Activated CD4-positive, alpha-beta T cell treated with anti-CD3 and anti-CD28 coated beads for 36 hours (primary cell): ENCODE data around the gene F13A1. TPM values are rescaled to one million over a fixed set of nuclear protein-coding genes. Genes with fewer than 3 reads are reported as not detected.

Experiments
- ATAC-seq: fragments of 200-7000 bp; cut with Tn5 transposase; one replicate; pipeline ENCODE4 v1.10.0; 2021; ENCODE audit warnings: mild to moderate bottlenecking, moderate library complexity
- CTCF ChIA-PET: fragments of 350-600 bp; sonication (Branson Sonifier 250); formaldehyde crosslinking; loops from one replicate; lab custom pipeline; 2021; ENCODE audit warnings: antibody characterized with exemption; lab: Charles Lee
- POLR2A ChIA-PET: fragments of 350-600 bp; sonication (Branson Sonifier 250); formaldehyde crosslinking; loops from one replicate; lab custom pipeline; 2021; ENCODE audit warnings: antibody characterized with exemption, inconsistent platforms; lab: Charles Lee
- DNase-seq: peaks from one replicate; pipeline ENCODE4 v3.0.0-alpha.2; 2020
- H3K27ac Mint-ChIP-seq: one replicate; pipeline ENCODE4 v1.8.0; 2021; ENCODE audit warnings: mixed read lengths
- H3K27me3 Mint-ChIP-seq: one replicate; pipeline ENCODE4 v1.8.0; 2021; ENCODE audit warnings: mixed read lengths
- H3K36me3 Mint-ChIP-seq: one replicate; pipeline ENCODE4 v1.8.0; 2021; ENCODE audit warnings: low read depth, mixed read lengths
- H3K4me1 Mint-ChIP-seq: one replicate; pipeline ENCODE4 v1.8.0; 2021; ENCODE audit warnings: mixed read lengths
- H3K4me3 Mint-ChIP-seq: one replicate; pipeline ENCODE4 v1.8.0; 2021; ENCODE audit warnings: mild to moderate bottlenecking, moderate library complexity, mixed read lengths
- H3K9me3 Mint-ChIP-seq: one replicate; pipeline ENCODE4 v1.8.0; 2021; ENCODE audit warnings: low read depth, mixed read lengths
- intact Hi-C, 2 experiments: fragments of 100-400 bp; cut with DNase I in 1 of 2; cut with micrococcal nuclease in 1 of 2; formaldehyde crosslinking; loops; one replicate each; pipeline versions ENCODE4 v1.14.2 to v1.15.1; 2022 to 2024; cut with DNase I, micrococcal nuclease
- total RNA-seq, 2 experiments: library from RNA; stranded (reverse); gene quantifications; one replicate each; pipeline ENCODE4 v1.2.3, GENCODE V29; 2021

F13A1 gene
- total RNA-seq, 2 experiments from 2014 or later, result not detected

- H3K4me1 Mint-ChIP-seq, result no peaks in the 10 kb centered on the region
- H3K27ac Mint-ChIP-seq, result no peak overlapping the region
- H3K9me3 Mint-ChIP-seq, result no peaks in the 10 kb centered on the region
- no peak overlapping the region for H3K4me3 Mint-ChIP-seq
- ATAC-seq, result no peak
- intact Hi-C loops, result no loop called here
- no peaks in the 10 kb centered on the region for H3K36me3 Mint-ChIP-seq
- peaks cover 2% of the 10 kb centered on the region for H3K27me3 Mint-ChIP-seq
- POLR2A ChIA-PET, result no interaction called here
- CTCF ChIA-PET, result no interaction called here
- no peak for DNase-seq
Observed at GRCh38 chr6:6179858-6180623, 140.4 kb downstream of the F13A1 start.

GRCh38 chr6:6178795-6179194 is 141.7 kb downstream of the F13A1 start:
- ChIA-PET POLR2A (no interaction called here), CTCF (interaction anchor here (0.6 kb wide), 1 partner anchor 282 kb away, joined by 3 read pairs; no protein-coding TSS in a partner anchor)
- Mint-ChIP-seq H3K4me3 (no peak overlapping the region), H3K27ac (no peak overlapping the region), H3K36me3 (no peaks in the 10 kb centered on the region), H3K9me3 (no peaks in the 10 kb centered on the region), H3K4me1 (no peaks in the 10 kb centered on the region), H3K27me3 (peaks cover 2% of the 10 kb centered on the region)
- DNase-seq (no peak), ATAC-seq (no peak)
- intact Hi-C loops, result no loop called here

GRCh38 chr6:6177754-6178153 is 142.7 kb downstream of the F13A1 start:
- Mint-ChIP-seq H3K9me3 (no peaks in the 10 kb centered on the region), H3K27me3 (peaks cover 2% of the 10 kb centered on the region), H3K4me1 (no peaks in the 10 kb centered on the region), H3K4me3 (no peak overlapping the region), H3K36me3 (no peaks in the 10 kb centered on the region), H3K27ac (no peak overlapping the region)
- ChIA-PET CTCF (no interaction called here), POLR2A (no interaction called here)
- ATAC-seq, result no peak
- DNase-seq, result no peak
- intact Hi-C loops, result no loop called here

- no peak for ATAC-seq
- Mint-ChIP-seq H3K36me3 (no peaks in the 10 kb centered on the region), H3K27ac (no peak overlapping the region), H3K4me1 (no peaks in the 10 kb centered on the region), H3K27me3 (peaks cover 2% of the 10 kb centered on the region), H3K4me3 (no peak overlapping the region), H3K9me3 (no peaks in the 10 kb centered on the region)
- POLR2A ChIA-PET, result no interaction called here
- CTCF ChIA-PET, result no interaction called here
- no peak for DNase-seq
- intact Hi-C loops, result no loop called here
Observed at GRCh38 chr6:6176586-6177228, 143.8 kb downstream of the F13A1 start.

DNA sequence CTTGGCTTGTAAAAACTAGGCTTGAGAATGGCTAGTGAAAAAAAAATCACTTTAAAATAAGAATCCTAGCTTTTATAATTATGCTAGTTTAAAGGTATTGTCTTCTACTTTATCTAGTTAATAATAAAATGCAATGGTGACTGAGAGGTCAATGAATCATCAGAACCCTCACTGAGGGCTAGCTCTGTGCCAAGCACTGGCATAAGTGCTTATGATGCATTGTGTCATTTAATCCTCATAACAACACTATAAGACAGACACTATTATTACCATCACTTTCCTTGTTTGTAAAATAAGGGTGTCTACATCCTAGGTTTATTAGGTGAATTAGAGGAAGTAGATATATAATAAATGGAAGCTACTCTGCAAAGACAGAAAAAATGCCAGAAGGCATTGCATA is 144.3 kb downstream of the F13A1 start:
- POLR2A ChIA-PET, result no interaction called here
- no peak overlapping the region for H3K27ac Mint-ChIP-seq

DNA sequence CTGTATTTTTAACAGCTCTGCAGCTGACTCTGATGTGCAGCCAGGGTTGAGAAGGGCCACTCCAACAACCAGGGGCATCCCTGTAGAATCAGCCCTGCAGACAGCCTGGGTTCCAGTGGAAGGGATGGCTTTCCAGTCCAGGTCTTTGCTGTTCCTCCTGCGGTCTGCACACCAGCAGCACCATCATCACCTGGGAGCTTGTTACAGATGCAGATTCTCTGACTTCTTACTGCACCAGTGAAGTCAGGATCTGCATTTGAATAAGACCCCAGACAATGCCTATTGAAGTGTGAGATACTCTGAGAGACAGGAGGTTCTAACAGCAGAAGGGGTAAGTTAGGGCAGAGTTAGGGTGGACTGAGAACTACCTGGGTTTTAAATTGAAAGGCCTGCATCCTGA is 151.3 kb downstream of the F13A1 start:
- Mint-ChIP-seq H3K4me1 (no peaks in the 10 kb centered on the region), H3K27ac (no peak overlapping the region), H3K9me3 (no peaks in the 10 kb centered on the region), H3K27me3 (peaks cover 6% of the 10 kb centered on the region), H3K36me3 (no peaks in the 10 kb centered on the region), H3K4me3 (no peak overlapping the region)
- intact Hi-C loops, result no loop called here
- DNase-seq (no peak), ATAC-seq (no peak)
- CTCF ChIA-PET, result no interaction called here
- POLR2A ChIA-PET, result no interaction called here

More for the DNA sequence above, 144.3 kb downstream of the F13A1 start:
- ATAC-seq (no peak), DNase-seq (no peak)
- H3K27me3 Mint-ChIP-seq, result peaks cover 3% of the 10 kb centered on the region
- no peaks in the 10 kb centered on the region for H3K36me3 Mint-ChIP-seq
- intact Hi-C loops, result no loop called here
- CTCF ChIA-PET, result no interaction called here
- no peak overlapping the region for H3K4me3 Mint-ChIP-seq
- H3K4me1 Mint-ChIP-seq, result no peaks in the 10 kb centered on the region
- H3K9me3 Mint-ChIP-seq, result no peaks in the 10 kb centered on the region

GRCh38 chr6:6166064-6166463 is 154.4 kb downstream of the F13A1 start:
- peaks cover 3% of the 10 kb centered on the region for H3K27me3 Mint-ChIP-seq
- no peak overlapping the region for H3K27ac Mint-ChIP-seq
- ATAC-seq (no peak), DNase-seq (no peak)
- intact Hi-C loops, result no loop called here
- no peaks in the 10 kb centered on the region for H3K36me3 Mint-ChIP-seq
- no peaks in the 10 kb centered on the region for H3K4me1 Mint-ChIP-seq
- no peak overlapping the region for H3K4me3 Mint-ChIP-seq
- no peaks in the 10 kb centered on the region for H3K9me3 Mint-ChIP-seq
- POLR2A ChIA-PET, result no interaction called here
- CTCF ChIA-PET, result no interaction called here

DNA sequence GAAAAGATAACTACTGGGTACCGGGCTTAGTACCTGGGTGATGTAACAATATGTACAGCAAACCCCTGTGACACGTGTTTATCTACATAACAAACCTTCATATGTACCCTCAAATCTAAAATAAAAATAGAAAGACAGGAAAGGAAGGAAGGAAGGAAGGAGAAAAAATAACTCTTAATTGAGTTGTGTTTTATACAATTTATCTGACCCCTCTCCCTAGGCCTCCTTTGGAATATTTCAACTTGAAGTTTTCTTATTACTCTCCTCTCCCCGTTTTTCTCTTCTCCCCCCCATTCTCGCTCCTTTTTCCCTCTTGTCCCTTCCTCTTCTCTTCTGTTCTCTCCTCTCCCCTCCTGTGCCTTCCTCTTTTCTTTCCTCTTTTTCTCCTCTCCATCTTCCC is 156.1 kb downstream of the F13A1 start:
- ATAC-seq (no peak), DNase-seq (no peak)
- POLR2A ChIA-PET, result interaction anchor here (0.6 kb wide), 1 partner anchor 438 kb away, joined by 3 read pairs; no protein-coding TSS in a partner anchor
- CTCF ChIA-PET, result no interaction called here
- no peaks in the 10 kb centered on the region for H3K36me3 Mint-ChIP-seq
- no peaks in the 10 kb centered on the region for H3K9me3 Mint-ChIP-seq
- intact Hi-C loops, result no loop called here
- H3K4me3 Mint-ChIP-seq, result no peak overlapping the region
- peaks cover 3% of the 10 kb centered on the region for H3K27me3 Mint-ChIP-seq
- H3K4me1 Mint-ChIP-seq, result no peaks in the 10 kb centered on the region
- no peak overlapping the region for H3K27ac Mint-ChIP-seq

- Mint-ChIP-seq H3K27me3 (peaks cover 13% of the 10 kb centered on the region), H3K27ac (no peak overlapping the region), H3K4me3 (no peak overlapping the region), H3K9me3 (no peaks in the 10 kb centered on the region), H3K36me3 (no peaks in the 10 kb centered on the region), H3K4me1 (no peaks in the 10 kb centered on the region)
- no peak for DNase-seq
- ChIA-PET POLR2A (no interaction called here), CTCF (no interaction called here)
- intact Hi-C loops, result no loop called here
- no peak for ATAC-seq
Observed at GRCh38 chr6:6154335-6154734, 166.1 kb downstream of the F13A1 start.

DNA sequence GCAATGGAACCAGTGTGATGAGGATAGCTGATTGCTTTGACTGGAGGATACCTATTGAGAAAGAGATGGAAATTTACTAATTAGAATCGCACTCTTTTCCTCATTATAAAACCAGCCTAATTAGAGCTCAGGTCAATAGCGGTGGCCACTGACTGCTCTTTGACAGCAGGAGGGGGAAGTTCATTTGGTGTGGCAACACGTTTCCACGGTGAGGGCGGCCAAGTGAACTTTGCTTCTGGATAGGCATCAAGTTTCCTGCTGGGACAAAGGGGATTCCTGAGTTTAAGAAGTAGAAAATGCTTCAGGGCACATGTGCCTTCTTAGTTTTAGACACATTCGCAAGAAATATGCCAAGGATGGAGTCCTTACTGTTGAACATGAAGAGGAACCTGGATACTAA is 168.4 kb downstream of the F13A1 start:
- ATAC-seq, result no peak
- CTCF ChIA-PET, result no interaction called here
- Mint-ChIP-seq H3K4me1 (no peaks in the 10 kb centered on the region), H3K36me3 (no peaks in the 10 kb centered on the region), H3K9me3 (no peaks in the 10 kb centered on the region), H3K27me3 (peaks cover 16% of the 10 kb centered on the region), H3K27ac (no peak overlapping the region), H3K4me3 (no peak overlapping the region)
- POLR2A ChIA-PET, result interaction anchor here (0.7 kb wide), 1 partner anchor 1468 kb away, joined by 3 read pairs; no protein-coding TSS in a partner anchor
- no peak for DNase-seq
- intact Hi-C loops, result no loop called here

DNA sequence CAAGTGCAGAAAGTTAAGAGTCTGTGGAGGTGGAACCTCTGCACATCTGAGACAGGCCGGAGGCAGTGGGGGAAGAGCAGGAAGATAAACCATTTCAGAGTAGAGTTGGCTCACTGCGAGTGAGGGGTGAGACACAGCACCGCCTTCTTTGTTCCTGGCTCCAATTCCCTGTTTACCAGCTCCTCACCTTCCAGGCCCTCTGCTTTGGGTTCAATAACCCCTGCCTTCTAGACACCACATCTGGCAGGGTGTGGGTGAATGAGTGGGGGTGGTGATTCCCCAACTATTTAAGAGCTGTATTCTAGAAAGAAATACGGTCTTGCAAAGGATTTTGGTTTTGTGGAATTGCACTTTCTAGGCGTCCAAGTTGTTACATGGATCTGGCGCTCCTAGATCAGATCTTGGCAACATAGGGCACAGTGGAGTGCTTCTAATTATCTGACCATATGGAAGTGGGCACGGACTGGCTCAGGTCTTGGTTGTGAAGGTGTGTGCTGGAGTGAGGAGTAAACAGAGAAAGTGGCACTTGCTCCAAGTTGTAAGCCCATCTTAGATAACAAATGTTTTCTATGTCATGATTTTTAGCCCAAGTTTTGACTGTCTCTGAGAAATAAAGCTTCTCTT is 172.2 kb downstream of the F13A1 start:
- Mint-ChIP-seq H3K27me3 (peaks cover 19% of the 10 kb centered on the region), H3K27ac (no peak overlapping the region), H3K9me3 (no peaks in the 10 kb centered on the region), H3K4me1 (no peaks in the 10 kb centered on the region), H3K4me3 (no peak overlapping the region), H3K36me3 (no peaks in the 10 kb centered on the region)
- intact Hi-C loops, result no loop called here
- no peak for ATAC-seq
- no peak for DNase-seq
- CTCF ChIA-PET, result no interaction called here
- POLR2A ChIA-PET, result no interaction called here
